Umbilical cord (tissue), 2 donors: ENCODE measurements around the gene CDC73. TPM values are rescaled to one million over a fixed set of nuclear protein-coding genes. Genes with fewer than 3 reads are reported as not detected.

Experiments used
- DNase-seq: peaks from one replicate; pipeline ENCODE4 v3.0.0-alpha.2; 2015; ENCODE audit warnings: low spot score
- total RNA-seq: library from RNA; depleted of rRNA; stranded (reverse); fragments of >200 nt; gene quantifications from one replicate; pipeline ENCODE4 v1.2.3, GENCODE V29; 2014; ENCODE audit warnings: low replicate concordance; ENCODE audit not compliant: insufficient read depth

CDC73 gene
- 37.1 TPM for total RNA-seq

DNA sequence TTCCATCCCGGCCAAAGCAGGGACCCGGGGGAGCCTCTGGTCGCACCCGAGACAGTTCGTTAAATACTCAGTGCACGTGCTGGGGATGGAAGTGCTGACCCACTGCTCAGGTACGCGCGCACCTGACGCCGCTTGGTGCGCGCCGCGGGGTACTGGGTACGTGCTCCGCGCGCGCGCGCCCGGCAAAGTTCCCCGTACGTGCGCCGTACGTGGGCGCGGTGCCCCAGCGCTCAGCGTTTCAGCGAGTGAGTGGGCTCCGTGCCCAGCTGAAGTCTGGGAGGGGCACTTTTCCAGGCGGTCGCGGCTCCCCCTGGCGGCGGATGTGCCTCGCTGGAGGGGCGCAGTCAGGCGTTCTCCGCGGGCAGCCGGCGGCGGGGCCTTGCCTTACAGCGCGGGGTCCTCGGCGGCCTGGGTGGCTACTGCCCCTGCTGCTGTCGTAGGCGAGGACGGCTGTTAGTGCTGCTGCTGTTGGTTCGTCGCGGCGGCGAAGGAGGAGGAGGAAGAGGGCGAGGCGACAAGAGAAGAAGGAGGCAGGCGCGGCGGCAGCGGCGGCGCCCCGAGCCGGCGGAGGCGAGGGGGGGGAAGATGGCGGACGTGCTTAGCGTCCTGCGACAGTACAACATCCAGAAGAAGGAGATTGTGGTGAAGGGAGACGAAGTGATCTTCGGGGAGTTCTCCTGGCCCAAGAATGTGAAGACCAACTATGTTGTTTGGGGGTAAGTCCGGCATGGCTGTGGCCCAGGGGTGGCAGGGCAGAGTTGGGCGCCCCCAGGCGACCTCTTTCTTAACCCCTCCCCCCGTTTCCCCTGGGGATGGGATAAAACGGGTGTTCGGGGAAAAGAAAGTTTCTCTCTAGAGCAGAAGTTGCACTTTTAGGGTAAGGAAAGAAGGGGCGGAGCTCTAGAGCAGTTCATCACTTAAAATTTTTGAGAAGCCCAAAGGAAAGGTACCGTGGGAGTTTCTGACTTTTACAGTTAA, at the start of gene CDC73:
Gene CDC73, plus strand, starts transcription at position 416 of the 978 bp plus-strand sequence. Its CDS starts 170 bp downstream, at position 586.
- peak; percentile 98 for DNase-seq

DNA sequence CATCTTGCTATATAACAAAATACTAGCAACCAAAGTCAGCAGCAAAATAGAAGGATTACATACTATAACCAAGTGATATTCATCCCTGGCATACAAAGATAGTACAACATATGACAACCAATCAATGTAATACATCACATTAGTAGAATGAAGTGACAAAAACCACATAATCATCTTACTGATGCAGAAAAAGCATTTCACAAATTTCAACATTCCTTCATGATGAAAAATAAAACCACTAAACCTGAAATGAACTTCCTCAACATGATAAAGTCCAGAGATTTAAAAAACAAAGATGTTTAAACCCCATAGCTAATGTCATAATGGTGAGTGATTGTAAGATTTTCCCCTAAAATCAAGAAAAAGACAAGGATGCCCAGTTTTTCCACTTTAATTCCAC, 43.8 kb upstream of the CDC73 start:
- DNase-seq: no peak

DNA sequence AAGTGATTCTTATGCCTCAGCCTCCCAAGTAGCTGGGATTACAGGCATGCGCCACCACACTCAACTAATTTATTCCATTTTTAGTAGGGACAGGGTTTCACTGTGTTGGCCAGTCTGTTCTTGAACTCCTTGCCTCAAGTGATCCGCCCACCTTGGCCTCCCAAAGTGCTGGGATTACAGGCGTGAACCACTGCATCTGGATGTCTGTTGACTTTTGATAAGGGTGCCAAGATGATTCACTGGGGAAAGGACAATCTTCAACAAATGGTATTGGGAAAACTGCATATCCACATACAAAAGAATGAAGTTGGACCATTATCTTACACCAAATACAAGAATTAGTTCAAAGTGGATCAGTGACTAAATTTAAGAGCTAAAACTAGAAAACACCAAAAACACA, 42.6 kb upstream of the CDC73 start:
- DNase-seq: no peak

DNA sequence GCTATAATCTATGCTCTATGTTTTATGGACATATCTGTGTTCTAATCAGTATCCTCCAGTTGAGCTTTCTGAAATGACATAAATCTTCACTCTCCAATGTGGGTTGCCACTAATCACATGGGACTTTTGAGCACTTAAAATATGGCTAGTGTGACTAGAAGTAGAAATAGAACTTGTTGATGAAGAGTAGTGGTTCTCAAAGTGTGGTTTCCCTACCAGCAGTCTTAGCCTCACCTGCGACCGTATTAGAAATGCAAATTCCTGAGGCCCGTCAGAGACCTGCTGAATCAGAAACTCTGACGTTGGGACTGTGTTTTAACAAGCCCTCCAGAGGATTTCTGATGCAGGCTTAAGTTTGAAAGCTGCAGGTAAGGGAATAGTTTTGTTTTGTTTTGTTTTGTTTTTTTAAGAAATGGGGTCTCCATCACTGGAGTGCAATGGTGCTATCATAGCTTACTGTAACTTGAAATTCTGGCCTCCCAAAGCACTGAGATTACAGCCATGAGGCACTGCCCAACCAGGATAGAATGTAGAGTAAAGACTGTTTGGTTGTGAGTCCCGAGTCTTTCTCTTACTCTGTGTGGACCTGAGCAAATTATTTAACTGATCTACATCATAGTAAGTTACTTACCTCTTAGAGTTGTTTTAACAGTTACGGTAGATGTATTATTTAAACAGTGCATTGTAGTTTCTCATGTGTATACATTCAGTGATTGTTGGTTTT, 38.3 kb upstream of the CDC73 start:
- DNase-seq: no peak

DNA sequence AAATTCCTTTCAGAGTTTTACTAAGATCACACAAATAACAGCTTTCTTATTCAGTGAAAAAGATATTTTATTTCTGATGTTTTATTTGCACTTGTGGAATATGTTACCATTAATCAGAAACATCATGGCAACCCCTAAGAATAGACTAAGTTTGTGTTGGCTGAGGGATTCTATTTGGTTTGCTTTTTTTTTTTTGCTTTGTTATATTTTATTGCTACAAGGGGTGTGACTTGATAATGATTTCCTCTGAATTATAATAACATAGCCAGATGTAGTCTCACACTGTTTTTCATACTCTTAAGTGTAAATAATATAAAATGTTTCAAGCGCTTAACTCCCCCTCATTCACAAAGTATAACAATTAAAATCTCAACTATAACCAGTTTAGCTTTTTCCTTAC, 36.6 kb upstream of the CDC73 start:
- no peak for DNase-seq

DNA sequence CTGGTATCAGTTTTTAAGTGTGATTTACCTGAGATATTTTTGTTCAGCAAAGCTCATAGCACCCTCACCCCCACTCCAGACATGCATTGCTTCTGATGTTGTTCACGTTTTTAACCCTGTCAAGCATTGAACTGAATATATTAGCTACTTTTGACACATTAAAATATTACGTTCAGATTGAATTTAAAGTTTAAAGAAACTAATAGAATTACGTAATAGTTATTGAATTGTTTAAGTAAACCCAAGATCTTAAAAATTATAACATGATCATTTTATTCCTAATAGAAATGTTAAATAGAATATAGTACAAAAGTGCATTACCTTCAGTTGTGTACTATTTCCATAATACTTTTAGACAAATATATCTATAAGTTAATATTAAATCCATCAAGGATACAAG, 35.5 kb upstream of the CDC73 start:
- no peak for DNase-seq

DNA sequence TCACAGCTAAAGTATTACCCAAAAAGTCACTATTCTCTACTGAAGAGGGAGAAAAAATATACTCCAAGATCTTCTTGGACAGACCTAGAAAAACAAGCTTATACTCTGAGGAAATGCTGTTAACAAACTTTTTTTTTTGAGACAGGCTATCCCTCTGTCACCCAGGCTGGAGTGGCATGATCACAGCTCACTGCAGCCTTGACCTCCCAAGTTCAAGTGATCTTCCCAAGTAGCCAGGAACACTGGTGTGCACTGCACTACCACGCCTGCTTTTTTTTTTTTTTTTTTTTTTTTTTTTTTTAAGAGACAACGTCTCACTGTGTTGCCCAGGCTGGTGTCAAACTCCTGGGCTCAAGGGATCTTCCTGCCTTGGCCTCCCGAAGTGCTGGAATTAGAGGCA, 33.9 kb upstream of the CDC73 start:
- DNase-seq: no peak

DNA sequence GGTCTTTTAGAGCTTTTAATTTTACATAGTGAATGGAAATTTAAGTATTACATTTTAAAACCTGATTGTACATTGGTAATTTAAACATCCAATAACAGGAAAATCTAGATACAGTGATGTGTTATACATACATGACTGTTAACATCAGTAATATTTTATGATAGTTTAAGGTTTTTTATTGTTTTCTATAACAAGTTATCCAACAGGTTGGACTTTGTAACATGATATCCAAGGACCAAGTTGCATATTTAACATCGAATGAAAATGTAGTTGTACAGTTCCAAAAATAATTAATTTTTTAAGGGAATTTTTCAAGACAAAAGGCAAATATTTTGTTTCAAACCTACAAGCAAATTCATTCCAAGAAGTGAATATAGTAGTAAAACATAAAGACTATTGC, 31.0 kb upstream of the CDC73 start:
- DNase-seq: no peak

DNA sequence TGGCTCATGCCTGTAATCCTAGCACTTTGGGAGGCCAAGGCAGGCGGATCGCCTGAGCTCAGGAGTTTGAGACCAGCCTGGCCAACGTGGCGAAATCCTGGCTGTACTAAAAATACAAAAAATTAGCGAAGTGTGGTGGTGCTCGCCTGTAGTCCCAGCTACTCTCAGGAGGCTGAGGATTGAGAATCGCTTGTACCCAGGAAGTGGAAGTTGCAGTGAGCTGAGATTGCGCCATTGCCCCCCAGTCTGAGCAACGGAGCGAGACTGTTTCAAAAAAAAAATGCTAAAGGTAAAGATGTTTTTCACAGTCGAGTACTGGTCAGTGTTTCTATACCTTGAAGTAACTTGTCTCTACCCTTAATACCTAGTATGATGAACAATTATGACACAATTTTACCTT, 27.7 kb upstream of the CDC73 start:
- no peak for DNase-seq

DNA sequence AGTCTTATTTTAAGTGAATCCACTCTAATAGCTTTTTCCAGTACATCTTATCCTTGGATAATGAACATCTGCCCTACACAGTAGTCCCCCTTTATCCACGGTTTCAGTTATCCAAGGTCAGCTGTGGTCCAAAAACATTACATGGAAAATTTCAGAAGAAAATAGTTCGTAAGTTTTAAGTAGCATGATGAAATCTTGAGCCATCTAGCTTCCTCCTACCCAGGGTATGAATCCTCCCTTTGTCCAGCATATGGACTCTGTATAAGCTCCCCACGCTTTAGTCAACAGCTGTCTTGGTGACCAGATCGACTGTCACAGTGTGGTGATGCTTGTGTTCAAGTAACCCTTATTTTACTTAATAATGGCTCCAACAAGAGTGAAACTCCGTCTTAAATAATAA, 19.2 kb upstream of the CDC73 start:
- no peak for DNase-seq

DNA sequence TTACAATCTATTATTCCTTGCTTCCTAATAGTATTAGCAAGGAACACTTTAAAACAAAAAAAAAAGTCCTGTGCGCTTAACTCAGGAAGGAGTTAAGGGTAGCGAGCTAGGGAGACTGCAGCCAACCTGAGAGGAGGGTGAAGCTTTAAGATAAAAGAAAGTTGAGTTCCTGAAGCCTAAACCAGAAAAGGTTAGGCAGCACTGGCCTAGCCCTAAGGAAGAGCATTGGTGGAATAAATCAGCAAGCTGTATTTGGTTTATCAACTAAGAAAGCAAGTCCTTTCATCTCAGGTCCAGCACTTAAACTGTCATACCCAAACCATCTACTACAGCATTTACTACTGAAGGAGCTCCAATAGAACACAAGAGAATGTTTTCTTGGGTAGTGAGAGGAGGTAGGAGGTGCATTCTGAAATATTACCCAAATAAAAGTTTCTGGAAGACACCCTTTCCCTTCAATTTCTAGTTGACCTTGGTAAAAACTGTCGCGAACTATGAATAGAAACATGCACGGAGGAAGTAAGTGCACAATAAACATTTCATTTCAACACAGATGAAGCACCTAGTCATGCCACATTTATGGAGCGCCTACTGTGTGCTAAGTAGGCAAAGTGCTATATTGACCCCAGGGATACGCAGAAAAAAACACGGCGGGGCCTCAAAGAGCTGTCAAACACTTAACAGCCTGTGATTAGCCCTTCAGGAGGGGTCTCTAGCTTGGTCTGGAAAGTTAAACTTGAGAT, 17.9 kb upstream of the CDC73 start:
- DNase-seq: no peak

DNA sequence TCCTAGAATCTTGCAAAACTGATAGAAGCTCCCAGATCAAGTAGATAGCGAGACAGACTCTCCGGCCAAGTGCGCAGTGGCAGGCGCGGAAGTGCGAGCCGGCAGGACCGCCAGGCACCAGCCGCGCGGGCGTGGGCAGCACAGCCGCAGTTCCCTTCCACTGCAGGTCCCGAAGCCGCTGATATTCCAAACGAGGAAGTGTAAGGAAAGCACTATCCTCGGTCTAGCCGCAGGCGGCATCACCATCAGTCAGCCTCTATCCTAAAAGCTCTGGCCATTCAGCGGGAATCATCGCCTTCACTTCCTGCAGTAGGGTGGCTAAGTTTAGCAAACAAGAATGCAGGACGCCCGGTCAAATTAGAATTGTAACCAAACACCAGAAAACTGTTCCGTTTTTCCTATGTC, 17.3 kb upstream of the CDC73 start:
- DNase-seq: peak; percentile 63

DNA sequence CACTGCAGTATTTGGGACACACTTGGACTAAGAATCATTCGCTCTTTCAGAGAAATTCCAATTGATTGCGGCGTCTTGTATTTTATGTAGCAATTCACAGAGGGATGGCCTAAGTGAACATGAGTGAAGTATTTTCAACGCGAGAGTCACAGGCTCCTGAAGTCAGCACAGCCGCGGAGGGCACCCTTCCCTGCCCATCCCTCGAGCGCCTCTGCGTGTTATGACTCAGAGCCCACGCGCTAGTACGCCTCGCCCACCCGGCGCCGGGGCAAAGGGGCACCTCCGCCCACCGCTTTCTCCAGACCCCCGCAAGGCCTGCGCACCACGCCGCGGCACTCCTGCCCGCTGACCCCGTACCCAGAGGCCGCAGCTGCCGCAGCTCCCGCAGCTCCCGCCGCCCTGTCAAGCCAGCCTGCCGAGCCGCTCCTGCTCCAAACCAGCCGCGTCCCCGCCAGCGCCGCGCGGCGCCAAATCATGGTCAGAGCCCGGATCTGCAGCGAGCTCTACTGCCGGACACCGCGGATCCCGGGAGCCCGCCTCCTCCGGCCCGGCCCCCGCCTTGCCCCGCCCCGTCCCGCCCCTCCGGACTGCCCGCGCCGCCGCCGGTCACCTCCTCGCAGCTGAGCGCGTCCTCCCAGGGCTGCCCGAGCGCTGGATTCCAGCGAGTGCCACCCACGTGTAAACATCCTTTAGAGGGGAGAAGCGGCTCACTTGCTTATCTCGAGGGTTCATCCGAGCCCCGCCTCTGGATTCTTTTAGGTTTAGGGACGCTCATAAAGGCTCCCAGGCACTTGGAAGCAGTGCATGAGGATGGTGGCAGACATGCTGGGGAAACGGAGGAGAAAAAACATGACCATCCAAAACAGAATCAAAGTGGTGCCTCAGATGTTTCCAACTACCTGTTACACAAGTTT, 16.7 kb upstream of the CDC73 start, which contains the start of gene GLRX2:
Gene GLRX2, minus strand, starts transcription at position 508 of the 914 bp plus-strand sequence. Its CDS starts 32 bp downstream, at position 476.
- peak; percentile 93 for DNase-seq

DNA sequence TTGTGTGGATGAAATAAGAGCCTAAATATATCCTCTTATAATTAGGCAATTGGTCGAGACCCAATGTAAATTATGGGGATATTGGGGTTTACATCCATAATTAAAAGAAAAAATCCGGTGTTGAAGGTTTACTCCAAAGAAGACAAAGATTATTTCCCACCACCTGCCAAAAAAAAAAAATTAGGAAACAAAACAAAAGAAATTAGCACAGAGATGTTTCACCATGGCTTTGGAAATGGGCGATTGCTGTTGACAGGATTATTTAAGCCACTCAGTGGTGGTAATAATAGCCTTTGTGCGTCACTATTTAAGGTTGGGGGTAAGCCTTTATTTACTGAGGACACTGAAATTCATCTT, 16.0 kb upstream of the CDC73 start:
- DNase-seq: no peak

DNA sequence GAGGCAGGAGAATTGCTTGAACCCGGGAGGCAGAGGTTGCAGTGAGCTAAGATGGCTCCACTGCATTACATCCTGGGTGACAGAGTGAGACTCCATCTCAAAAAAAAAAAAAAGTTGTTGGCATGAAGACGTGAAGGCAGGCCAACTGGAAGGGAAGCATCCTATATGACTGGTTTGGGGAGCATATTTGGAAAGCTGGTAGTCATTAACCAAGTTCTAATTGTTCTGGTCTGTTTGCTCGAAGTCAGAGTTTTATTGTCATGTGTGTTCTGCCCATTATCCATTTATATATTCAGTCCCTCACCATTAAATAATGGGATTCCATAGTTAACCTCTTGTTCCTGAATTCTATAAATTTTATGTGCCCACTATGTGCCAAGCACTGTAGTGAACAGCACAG, 13.4 kb upstream of the CDC73 start:
- no peak for DNase-seq

DNA sequence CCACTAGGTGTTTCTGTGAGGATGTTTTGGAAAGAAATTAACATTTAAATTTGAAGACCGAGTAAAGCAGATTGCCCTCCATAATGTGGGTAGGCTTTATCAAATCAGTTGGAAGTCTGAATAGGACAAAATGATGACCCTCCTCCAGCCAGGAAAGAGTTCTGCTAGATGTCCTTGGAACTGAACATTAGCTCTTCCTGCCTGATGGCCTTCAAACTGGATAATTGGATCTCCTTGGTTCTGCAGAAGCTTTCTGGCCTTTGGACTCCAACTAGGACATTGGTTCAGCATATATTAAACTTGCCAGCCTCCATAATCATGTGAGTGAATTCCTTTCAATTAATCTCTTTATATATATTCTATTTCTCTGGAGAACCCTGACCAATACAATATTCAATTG, 12.2 kb upstream of the CDC73 start:
- DNase-seq: no peak

DNA sequence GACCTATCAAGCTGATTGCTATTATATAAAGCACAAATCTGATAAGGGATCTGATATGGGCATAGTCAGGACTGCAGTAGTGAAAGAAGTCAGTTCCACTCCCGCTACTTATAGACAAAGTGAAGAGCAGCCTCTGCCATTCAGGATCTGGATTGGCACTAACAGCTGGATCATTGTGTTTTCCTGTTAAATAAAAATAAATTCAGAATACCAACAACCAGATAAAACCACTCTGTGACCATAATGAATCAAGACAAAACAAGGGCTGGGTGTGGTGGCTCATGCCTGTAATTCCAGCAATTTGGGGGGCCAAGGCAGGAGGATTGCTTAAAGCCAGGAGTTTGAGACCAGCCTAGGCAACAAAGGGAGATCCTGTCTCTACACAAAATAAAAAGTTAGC, 11.6 kb upstream of the CDC73 start:
- no peak for DNase-seq

DNA sequence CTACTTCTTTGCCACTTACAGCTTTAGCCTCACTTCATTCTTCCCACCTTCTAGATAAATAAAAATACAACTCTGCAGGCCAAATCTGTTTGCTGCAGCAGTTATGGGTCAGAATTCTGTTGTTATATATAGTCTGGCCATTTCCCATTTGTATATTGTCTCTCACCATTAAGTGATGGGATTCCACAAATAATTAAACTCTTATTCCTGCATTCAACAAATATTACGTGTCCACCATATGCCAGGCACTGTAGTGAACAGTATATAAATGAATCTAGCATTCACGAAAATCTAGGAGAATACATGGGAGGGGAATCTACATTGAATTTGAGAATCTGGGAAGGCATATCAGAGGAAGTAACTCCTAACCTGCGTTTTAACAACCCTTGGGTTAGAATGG, 11.0 kb upstream of the CDC73 start:
- no peak for DNase-seq

DNA sequence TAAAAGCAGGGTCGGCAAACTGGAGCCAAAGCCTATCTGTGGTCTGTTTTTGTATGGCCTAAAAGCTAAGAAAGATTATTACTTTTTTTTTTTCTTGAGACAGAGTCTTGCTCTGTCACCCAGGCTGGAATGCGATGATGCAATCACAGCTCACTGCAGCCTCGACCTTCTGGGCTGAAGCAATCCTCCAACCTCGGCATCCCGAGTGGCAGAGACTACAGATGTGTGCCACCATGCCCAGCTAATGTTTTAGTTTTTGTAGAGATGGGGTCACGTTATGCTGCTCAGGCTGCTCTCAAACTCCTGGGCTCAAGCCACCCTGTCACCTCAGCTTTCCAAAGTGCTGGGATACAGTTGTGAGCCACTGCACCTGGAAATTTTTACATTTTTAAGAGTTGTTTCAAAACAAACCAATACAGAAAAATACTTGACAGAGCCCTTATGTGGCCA, 10.2 kb upstream of the CDC73 start:
- DNase-seq: peak; percentile 75

DNA sequence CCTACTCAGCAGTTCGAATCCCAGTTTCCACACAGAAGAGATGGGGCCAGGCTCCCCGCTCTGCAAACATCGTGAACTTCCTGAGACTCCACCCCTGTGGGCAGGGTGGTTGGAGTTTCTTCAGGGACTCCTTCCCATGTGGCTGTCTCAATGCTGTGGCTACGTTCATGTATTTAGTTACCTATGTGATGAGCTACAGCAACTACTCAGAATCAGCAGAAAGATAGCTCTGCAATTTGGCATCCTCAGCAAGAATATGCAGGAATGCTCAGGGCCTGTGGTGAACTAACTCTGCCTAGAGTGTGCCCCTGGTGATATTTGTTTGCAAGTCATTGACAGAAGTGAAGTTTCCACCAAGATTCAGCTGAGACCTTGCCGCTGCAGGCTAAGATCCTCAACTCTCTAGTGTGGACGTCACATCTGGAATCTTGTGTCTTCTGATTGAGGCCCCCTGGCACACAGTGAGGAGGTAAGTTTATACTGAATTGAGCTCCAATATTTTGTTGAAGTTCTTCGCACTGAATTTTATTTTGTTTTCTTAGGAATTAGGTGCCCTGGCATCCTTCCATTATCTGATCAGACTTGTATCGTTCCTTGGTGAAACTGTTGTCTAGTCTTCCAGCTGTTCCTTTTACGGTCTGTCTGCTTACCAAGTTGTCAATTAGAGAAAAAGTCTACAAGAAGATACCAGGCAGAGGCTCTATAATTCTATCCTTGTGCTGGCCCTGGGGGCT, 8.4 kb upstream of the CDC73 start:
- no peak for DNase-seq
